ENCODE data around the gene NRSN2. TPM values are rescaled to one million over a fixed set of nuclear protein-coding genes. Genes with fewer than 3 reads are reported as not detected.

Gene NRSN2
- polyA plus RNA-seq, 1 of the 3 experiments (the other 2 are of a cell fraction), result 146 TPM

- no peak for TF ChIP-seq ZBTB33 (IDR thresholded peaks at IDR 0.05; ENCODE audit: borderline replicate concordance, low read depth)
- TF ChIP-seq TEAD4 (IDR thresholded peaks at IDR 0.05; ENCODE audit: borderline replicate concordance, insufficient read depth), result no peak
- peak; percentile 20; the same call in 1 of the 2 replicates for TF ChIP-seq REST (IDR thresholded peaks at IDR 0.05; ENCODE audit: low read depth, low read length)
- TF ChIP-seq TCF12 (IDR thresholded peaks at IDR 0.05), result peak; percentile 20; the same call in 1 of the 2 replicates
- TF ChIP-seq GATA2 (CRISPR knock-in tag; IDR thresholded peaks at IDR 0.05), result no peak
- no peak for TF ChIP-seq CTCF (IDR thresholded peaks at IDR 0.05)
- TF ChIP-seq TAF1 (IDR thresholded peaks at IDR 0.05; ENCODE audit: borderline replicate concordance, low read depth, low read length), result peak; percentile 56; the same call in 1 of the 2 replicates
- no peak for TF ChIP-seq USF2 (IDR thresholded peaks at IDR 0.05; ENCODE audit: borderline replicate concordance, low read depth, low read length)
- peak; percentile 76; the same call in 1 of the 2 replicates for TF ChIP-seq MAX (IDR thresholded peaks at IDR 0.05; ENCODE audit: low read depth)
- 0 out of 2 replicates have a peak, but pooled peaks have one; percentile 35 for TF ChIP-seq YY1 (IDR thresholded peaks at IDR 0.05; ENCODE audit: low read depth)
- TF ChIP-seq ELF1 (IDR thresholded peaks at IDR 0.05), result no peak
- TF ChIP-seq MEF2A (IDR thresholded peaks at IDR 0.05; ENCODE audit: borderline replicate concordance, low read depth), result no peak
Observed at GRCh38 chr20:347640-348484, 951 bp downstream of the NRSN2 start (continued).
